Measurements from ENCODE around the gene GRIK4. TPM values are rescaled to one million over a fixed set of nuclear protein-coding genes. Genes with fewer than 3 reads are reported as not detected.

Gene GRIK4
- total and polyA plus RNA-seq, 8 donors, result 0.02 TPM; not detected in 7

DNA sequence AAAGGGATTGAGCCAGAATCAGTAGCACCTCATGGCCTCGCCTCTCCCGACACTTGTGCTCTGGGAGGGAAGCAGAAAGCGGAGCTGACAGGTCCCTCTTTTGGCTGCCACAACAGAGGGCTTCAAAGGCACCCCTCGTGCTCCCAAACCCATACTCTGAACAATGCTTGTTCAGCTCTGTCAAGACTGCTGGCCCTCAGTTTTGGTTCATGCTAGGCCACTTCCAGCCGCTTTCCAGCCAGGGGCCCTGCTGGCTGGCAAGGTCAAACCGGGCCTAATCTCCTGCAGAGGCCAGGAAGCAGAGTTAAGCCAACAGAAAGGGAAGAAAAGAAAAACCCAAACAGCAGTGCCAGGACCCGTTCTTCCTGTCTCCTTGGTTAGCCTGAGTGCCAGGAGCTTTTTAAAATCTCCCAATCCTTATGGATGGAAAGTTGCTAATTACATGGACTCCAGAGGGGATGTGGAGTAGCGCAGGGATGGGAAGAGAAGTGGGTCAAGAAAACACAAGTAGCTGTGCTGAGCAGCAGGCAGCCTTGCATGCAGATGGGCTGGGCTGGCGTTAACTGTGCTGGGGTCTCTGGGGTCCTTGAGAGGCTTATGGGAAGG, 150.6 kb downstream of the GRIK4 start:
- FAIRE-seq, result no peak
- Histone ChIP-seq H3K9me3 (no peaks in the 10 kb centered on the region), H3K4me1 (no peaks in the 10 kb centered on the region), H3K36me3 (no peaks in the 10 kb centered on the region), H3K4me3 (no peak overlapping the region), H3K27ac (no peak overlapping the region), H3K27me3 (peaks cover 0 to 5% (median 0%) of the 10 kb centered on the region in 4 donors)
- intact Hi-C loops (cut with DNase I), result no loop called here
- DNase-seq, result no peak
- TF ChIP-seq, protein P1, sequence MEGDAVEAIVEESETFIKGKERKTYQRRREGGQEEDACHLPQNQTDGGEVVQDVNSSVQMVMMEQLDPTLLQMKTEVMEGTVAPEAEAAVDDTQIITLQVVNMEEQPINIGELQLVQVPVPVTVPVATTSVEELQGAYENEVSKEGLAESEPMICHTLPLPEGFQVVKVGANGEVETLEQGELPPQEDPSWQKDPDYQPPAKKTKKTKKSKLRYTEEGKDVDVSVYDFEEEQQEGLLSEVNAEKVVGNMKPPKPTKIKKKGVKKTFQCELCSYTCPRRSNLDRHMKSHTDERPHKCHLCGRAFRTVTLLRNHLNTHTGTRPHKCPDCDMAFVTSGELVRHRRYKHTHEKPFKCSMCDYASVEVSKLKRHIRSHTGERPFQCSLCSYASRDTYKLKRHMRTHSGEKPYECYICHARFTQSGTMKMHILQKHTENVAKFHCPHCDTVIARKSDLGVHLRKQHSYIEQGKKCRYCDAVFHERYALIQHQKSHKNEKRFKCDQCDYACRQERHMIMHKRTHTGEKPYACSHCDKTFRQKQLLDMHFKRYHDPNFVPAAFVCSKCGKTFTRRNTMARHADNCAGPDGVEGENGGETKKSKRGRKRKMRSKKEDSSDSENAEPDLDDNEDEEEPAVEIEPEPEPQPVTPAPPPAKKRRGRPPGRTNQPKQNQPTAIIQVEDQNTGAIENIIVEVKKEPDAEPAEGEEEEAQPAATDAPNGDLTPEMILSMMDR (IDR thresholded peaks at IDR 0.05), result no peak
- no peak for ATAC-seq
- 70 to 71% methylated on average over 9 of the region's 9 CpGs for WGBS, 2 donors

DNA sequence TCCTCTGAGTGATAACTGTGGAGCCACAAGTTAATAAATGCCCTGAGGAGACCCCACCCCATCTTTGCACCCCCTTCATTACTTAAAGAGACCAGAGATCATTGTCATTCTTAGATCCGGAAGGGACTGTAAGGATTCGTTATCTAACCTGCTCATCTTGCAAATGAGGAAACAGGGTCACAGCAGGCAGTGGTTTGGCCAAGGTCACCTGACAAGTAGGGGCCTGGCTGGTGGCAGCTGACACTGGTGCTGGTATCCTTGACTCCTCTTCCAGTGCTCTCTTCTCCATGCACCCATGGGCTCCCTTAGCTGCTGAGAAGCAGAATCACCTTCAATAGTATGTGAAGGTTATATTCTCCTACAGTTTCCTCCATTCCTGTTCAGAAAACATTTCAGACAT, 151.6 kb downstream of the GRIK4 start:
- H3K4me1 ChIP-seq, result no peaks in the 10 kb centered on the region
- H3K27me3 ChIP-seq, result peaks cover 0 to 5% (median 0%) of the 10 kb centered on the region in 4 donors
- intact Hi-C loops (cut with DNase I), result no loop called here
- no peak overlapping the region for H3K4me3 ChIP-seq
- 63 to 73% methylated on average over 2 of the region's 2 CpGs for WGBS, 2 donors
- DNase-seq (no peak), ATAC-seq (no peak), FAIRE-seq (no peak)
- no peaks in the 10 kb centered on the region for H3K36me3 ChIP-seq
- no peaks in the 10 kb centered on the region for H3K9me3 ChIP-seq
- TF ChIP-seq, protein P1 (IDR thresholded peaks at IDR 0.05), result no peak
- H3K27ac ChIP-seq, result no peak overlapping the region

DNA sequence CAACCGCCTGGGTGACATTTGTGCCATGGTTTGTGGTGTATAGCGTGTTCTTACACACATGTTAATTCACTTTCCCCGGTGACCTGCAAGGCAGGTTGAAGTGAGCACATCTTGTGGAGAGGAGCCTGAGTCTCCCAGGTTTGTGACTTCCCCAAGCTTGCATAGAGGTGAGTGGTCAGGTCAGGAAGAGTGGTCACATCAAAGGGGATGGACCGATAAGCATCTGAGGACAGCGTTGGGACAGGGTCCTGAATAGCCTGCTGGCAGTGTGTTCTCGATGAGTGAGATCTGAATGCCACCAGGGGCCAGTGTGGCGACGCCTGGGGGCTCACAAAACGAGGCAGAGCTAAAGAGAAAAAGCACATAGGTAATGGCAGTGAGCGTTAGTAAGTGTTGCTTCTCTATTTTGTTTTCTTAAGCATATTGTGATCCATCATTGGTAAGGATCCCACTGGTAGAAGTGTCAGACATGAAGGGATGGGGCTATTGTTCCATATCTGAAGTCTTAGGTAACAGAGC, 154.6 kb downstream of the GRIK4 start:
- Histone ChIP-seq H3K36me3 (no peaks in the 10 kb centered on the region), H3K4me3 (no peak overlapping the region), H3K4me1 (no peaks in the 10 kb centered on the region), H3K27me3 (peaks cover 0 to 5% (median 0%) of the 10 kb centered on the region in 4 donors), H3K27ac (no peak overlapping the region), H3K9me3 (no peaks in the 10 kb centered on the region)
- TF ChIP-seq, protein P1 (IDR thresholded peaks at IDR 0.05), result no peak
- FAIRE-seq (no peak), ATAC-seq (no peak), DNase-seq (no peak)
- WGBS, 2 donors, result 47 to 59% methylated on average over 10 of the region's 10 CpGs
- intact Hi-C loops (cut with DNase I), result no loop called here

DNA sequence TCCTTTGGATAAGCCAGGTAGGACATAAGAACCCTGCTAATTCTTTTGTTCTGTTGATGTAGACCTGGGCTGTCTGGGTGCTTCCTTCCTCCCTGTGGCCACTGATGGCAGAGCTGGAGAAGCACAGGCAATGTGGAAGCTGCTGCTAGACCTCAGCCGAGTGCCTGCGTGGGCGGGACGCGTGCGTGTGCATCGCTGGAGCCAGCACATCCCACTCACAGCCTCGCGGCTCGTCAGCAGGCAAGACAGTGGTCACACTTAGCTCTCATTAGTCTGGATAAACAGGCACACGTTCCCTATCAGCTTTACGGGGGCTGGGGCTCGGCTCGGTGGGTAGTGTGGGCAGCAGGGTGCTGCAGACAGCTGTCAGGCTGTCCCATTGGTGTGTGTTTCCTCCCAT, 155.7 kb downstream of the GRIK4 start:
- no peak for ATAC-seq
- no peak overlapping the region for H3K27ac ChIP-seq
- no peak for DNase-seq
- 32 to 41% methylated on average over 14 of the region's 14 CpGs for WGBS, 2 donors
- no peak for FAIRE-seq
- H3K4me1 ChIP-seq, result no peaks in the 10 kb centered on the region
- H3K36me3 ChIP-seq, result no peaks in the 10 kb centered on the region
- TF ChIP-seq, protein P1 (IDR thresholded peaks at IDR 0.05), result no peak
- H3K4me3 ChIP-seq, result no peak overlapping the region
- no peaks in the 10 kb centered on the region for H3K9me3 ChIP-seq
- peaks cover 0 to 5% (median 0%) of the 10 kb centered on the region in 4 donors for H3K27me3 ChIP-seq
- intact Hi-C loops (cut with DNase I), result no loop called here

DNA sequence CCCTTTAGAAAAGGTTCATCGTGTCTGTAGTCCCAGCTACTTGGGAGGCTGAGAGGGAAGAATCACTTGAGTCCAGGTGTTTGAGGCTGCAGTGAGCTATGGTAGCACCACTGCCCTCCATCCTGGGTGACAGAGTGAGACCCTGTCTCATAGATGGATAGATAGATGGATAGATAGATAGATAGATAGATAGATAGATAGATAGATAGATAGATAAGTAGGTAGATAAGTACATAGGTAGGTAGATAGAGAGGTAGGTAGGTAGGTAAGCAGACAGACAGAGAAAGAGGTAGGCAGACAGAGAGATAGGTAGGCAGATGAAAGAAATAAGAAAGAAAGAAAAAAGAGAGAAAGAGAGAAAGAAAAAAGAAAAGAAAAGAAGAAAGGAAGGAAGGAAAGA, 156.4 kb downstream of the GRIK4 start:
- H3K4me1 ChIP-seq, result no peaks in the 10 kb centered on the region
- WGBS, 2 donors, result 62 to 82% methylated on average over 1 of the region's 1 CpG
- no peaks in the 10 kb centered on the region for H3K36me3 ChIP-seq
- TF ChIP-seq, protein P1 (IDR thresholded peaks at IDR 0.05), result no peak
- H3K27me3 ChIP-seq, result peaks cover 0 to 5% (median 0%) of the 10 kb centered on the region in 4 donors
- DNase-seq, result no peak
- intact Hi-C loops (cut with DNase I), result no loop called here
- no peak for ATAC-seq
- H3K27ac ChIP-seq, result no peak overlapping the region
- FAIRE-seq, result no peak
- no peaks in the 10 kb centered on the region for H3K9me3 ChIP-seq
- H3K4me3 ChIP-seq, result no peak overlapping the region

Measured in pancreas (tissue), 10 donors.